Activated T-cell treated with anti-CD3 and anti-CD28 coated beads, Interleukin-2, amount 50 U/mL, for 1 hour (primary cell): ENCODE measurements around the gene OR2L3.
"Not testable (repeated sequence)": the region's sequence is repeated elsewhere in the genome, so short reads cannot be mapped to it uniquely, and the experiment has no call there.

Experiments
- DNase-seq: peaks from one replicate; pipeline ENCODE4 v3.0.0-alpha.2; 2020

OR2L3 gene, protein sequence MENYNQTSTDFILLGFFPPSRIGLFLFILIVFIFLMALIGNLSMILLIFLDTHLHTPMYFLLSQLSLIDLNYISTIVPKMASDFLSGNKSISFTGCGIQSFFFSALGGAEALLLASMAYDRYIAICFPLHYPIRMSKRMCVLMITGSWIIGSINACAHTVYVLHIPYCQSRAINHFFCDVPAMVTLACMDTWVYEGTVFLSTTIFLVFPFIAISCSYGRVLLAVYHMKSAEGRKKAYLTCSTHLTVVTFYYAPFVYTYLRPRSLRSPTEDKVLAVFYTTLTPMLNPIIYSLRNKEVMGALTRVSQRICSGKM

DNA sequence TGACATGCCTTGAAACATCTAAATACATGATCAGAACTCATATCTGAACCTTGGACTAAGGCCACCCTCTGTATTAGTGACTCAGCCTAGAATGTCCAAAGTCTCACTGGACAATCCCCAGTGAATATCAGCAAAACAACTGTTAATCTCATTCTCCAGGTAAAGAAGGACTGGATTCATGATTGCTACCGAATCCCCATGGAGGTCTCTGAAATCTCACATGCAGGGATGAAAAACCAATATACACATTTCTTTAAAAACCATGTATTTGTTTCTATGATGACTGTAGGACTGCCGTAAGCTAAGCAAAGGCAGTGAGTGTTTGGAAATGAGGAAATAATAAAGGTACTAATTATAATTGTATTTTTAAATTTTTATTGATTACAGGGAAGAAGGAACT, at the start of gene OR2L3:
Gene OR2L3, plus strand, starts transcription at position 301 of the 400 bp plus-strand sequence. CDS start 13,846 bp downstream, outside the sequence.
- DNase-seq = no peak

GRCh38 chr1:247998811-247999210, 47.8 kb upstream of the OR2L3 start:
- DNase-seq = no peak

- DNase-seq = no peak
These were observed 46.5 kb upstream of the OR2L3 start for GRCh38 chr1:248000169-248000568.

DNA sequence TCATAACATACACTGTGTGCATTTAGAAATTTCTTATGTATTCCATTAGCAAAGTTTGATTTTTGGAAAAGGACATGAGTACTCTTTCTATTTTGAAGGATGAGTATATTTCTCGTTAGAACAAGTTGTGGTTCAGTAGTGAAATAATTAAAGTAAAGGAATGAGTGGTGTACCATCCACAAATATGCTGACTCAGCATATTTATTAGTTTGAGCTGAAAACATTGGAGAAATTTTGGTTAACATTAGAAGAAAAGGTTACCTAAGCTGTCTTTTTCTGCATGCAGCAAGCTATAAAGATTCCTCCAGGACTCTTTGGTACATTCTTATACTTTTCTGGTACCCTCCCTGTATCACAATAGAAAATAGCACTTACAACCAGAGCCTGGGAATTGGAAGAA, 38.9 kb upstream of the OR2L3 start:
- DNase-seq = no peak

GRCh38 chr1:248009681-248010080, 37.0 kb upstream of the OR2L3 start:
- no peak for DNase-seq

DNA sequence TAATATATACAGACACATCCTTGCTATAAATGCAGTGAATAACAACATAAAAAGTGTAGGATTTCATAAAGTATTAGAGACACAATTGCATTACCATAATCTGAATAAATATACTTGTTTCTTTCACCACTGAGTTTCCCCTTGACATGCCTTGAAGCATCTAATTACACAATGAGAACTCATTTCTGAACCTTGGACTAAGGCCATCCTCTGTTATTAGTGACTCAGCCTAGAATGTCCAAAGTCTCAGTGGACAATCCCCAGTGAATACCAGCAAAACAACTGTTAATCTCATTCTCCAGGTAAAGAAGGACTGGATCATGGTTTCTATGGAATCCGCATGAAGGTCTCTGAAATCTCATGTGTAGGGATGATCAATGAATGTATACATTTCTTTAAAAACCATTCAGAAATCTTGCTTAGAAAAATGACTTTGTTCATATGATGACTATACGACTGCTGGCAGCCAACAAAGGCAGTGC, 33.4 kb upstream of the OR2L3 start, which contains the start of gene OR2L5:
Gene OR2L5, plus strand, starts transcription at position 432 of the 482 bp plus-strand sequence. CDS start 8,288 bp downstream, outside the sequence.
- no peak for DNase-seq

- DNase-seq = no peak
These were observed 30.8 kb upstream of the OR2L3 start for GRCh38 chr1:248015803-248016202.

DNA sequence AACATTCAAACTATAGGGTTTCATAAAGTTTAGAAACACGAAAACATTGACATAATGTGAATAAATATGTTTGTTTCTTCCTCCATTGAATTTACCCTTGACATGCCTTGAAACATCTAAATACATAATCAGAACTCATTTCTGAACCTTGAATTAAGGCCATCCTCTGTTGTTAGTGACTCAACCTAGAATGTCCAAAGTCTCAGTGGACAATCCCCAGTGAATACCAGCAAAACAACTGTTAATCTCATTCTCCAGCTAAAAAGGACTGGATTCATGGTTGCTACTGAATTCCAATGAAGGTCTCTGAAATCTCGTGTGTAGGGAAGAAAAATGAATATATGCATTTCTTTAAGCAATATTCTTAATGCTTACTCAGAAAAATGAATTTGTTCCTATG, 16.9 kb upstream of the OR2L3 start, which contains the start of gene OR2L2:
Gene OR2L2, plus strand, starts transcription at position 301 of the 400 bp plus-strand sequence. CDS start 8,198 bp downstream, outside the sequence.
- DNase-seq = no peak

GRCh38 chr1:248045209-248045608, 1.4 kb upstream of the OR2L3 start:
- no peak for DNase-seq

GRCh38 chr1:248047008-248047407, 372 bp downstream of the OR2L3 start:
- DNase-seq = no peak

GRCh38 chr1:248054671-248055070, 8.0 kb downstream of the OR2L3 start:
- DNase-seq = no peak

GRCh38 chr1:248055261-248055660, 8.6 kb downstream of the OR2L3 start:
- no peak for DNase-seq

DNA sequence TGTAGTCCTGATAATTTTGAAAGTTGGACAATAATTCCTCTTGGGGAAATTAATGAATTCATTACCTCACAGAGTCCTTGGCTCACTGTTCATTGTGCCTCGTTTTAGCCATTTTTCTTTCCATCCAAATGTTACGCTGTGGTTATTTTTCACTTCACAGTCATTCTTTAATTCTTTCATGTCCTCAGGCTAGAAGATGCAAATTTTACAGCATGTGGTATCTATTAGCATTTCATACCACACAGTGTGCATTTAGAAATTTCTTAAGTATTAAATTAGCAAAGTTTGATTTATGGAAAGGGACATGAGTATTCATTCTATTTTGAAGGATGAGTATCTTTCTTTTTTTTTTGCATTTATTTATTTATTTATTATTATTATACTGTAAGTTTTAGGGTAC, 18.4 kb downstream of the OR2L3 start:
- no peak for DNase-seq

DNA sequence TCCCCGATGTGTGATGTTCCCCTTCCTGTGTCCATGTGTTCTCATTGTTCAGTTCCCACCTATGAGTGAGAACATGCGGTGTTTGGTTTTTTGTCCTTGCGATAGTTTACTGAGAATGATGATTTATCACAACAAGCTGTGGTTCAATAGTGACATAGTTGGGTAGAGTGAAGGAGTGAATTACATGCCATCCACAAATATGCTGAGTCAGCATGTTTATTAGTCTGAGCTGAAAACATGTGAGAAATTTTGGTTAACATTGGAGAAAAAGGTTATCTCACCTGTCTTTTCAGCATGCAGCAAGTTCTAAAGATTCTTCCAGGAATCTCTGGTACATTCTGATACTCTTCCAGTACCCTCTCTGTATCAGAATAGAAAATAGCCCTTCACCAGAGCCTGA, 19.0 kb downstream of the OR2L3 start:
- DNase-seq = no peak

DNA sequence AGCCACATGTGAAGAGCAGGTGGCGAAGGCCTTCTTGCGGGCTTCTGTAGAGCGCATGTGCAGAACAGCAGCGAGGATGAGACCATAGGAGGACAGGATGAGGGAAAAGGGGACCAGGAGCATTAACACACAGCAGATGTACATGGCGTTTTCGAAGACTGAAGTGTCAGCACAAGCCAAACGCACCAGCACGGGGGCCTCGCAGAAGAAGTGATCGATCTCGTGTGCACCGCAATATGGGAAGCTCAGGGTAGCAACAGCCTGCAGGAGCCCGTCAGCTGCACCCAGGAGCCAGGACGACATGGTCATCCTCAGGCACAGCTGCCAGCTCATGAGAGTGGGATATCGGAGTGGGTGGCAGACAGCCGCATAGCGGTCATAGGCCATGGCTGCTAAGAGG, 37.2 kb downstream of the OR2L3 start:
- DNase-seq = not testable (repeated sequence)

- DNase-seq = no peak
These were observed 48.2 kb downstream of the OR2L3 start, which contains the start of gene OR2L13 for GRCh38 chr1:248094884-248095283. OR2L13 (plus strand) TSS chr1:248095184; CDS start chr1:248099376, 4,192 bp downstream.

DNA sequence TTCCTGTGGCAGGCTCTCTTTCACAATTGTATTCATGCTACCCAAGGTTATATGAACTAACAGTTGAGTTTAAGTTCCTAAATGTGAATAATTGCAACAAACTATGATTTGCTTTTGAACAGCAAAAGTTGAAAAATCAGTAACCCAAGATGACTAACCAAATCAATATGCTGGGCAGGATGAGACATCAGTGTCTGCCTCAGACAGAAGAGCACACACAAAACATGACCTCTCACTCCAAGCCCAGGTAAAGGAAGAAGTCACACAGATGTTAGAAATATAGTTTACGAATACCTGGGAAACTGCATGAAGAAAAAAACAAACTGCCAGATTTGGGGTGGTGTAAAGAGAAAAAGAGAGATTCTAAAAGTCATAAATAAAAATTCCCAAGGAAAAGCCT, 51.9 kb downstream of the OR2L3 start:
- DNase-seq = no peak

DNA sequence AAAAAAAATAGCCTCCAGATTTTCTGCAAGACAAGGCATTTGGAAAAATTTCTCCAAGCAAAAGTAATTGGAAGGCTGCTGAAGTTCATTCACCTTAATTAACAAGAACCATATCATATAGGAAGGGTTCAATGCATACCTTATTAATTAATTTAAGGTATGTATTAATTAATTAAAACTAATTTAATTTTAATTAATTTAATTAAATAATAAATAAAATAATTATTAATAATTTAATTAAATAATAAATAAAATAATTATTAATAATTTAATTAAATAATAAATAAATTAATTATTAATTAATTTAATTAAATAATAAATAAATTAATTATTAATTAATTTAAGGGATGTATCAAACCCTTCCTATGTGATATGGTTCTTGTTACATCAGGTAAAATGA, 56.2 kb downstream of the OR2L3 start:
- no peak for DNase-seq

GRCh38 chr1:248111157-248111556, 64.5 kb downstream of the OR2L3 start:
- DNase-seq = no peak
